ENCODE data around the gene TLNRD1. TPM values are rescaled to one million over a fixed set of nuclear protein-coding genes. Genes with fewer than 3 reads are reported as not detected.

Gene TLNRD1
- total and polyA plus RNA-seq, 3 donors from 2014 or later = 2.6 to 14.9 (median 11.5) TPM

GRCh38 chr15:80978685-80979329, 21.9 kb upstream of the TLNRD1 start:
- no peaks in the 10 kb centered on the region for H3K36me3 ChIP-seq (ENCODE audit: low read depth, missing control alignments)
- no peak for DNase-seq
- peaks cover 3% of the 10 kb centered on the region for H3K4me1 ChIP-seq
- TF ChIP-seq, protein P1, sequence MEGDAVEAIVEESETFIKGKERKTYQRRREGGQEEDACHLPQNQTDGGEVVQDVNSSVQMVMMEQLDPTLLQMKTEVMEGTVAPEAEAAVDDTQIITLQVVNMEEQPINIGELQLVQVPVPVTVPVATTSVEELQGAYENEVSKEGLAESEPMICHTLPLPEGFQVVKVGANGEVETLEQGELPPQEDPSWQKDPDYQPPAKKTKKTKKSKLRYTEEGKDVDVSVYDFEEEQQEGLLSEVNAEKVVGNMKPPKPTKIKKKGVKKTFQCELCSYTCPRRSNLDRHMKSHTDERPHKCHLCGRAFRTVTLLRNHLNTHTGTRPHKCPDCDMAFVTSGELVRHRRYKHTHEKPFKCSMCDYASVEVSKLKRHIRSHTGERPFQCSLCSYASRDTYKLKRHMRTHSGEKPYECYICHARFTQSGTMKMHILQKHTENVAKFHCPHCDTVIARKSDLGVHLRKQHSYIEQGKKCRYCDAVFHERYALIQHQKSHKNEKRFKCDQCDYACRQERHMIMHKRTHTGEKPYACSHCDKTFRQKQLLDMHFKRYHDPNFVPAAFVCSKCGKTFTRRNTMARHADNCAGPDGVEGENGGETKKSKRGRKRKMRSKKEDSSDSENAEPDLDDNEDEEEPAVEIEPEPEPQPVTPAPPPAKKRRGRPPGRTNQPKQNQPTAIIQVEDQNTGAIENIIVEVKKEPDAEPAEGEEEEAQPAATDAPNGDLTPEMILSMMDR (IDR thresholded peaks at IDR 0.05) = no peak
- no peak for TF ChIP-seq POLR2A (IDR thresholded peaks at IDR 0.05)
- intact Hi-C loops (cut with DNase I; ENCODE audit: low total_unique reads) = no loop called here
- no peak overlapping the region for H3K4me3 ChIP-seq
- H3K27me3 ChIP-seq = no peaks in the 10 kb centered on the region
- H3K9me3 ChIP-seq = no peaks in the 10 kb centered on the region
- 91 to 92% methylated on average over 7 of the region's 7 CpGs for WGBS, 2 donors
- H3K27ac ChIP-seq = no peak overlapping the region

DNA sequence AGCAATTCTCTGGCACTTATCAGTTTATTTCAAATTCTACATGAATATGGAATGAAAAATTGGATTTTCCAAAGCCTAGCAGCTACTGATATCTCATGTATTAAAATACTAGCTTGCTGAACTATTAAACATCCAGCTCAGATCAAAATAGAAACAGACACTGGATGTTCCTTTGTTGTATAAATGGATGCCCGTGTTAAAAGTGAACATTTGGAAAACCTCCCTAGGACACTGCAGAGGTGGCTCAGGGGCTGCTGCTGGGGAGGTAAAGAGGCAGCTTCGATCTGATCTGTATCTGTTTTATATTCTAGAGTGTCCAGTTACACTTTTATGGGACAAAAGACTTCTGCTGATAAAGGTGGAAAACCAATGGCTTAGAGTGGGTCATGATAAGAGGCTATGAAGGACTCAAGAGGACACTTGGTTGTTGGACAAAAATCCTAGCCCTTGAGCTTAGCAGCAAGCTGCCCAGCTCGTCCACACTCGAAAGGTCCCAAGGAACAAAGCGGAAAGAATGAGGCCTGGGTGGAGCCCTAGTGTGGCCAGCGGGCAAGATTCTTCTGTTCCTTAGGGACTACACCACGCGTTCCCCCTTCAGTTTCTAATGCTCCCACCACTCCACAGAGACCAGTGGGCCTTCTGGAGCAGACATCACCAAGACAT, 21.1 kb upstream of the TLNRD1 start:
- H3K4me3 ChIP-seq = no peak overlapping the region
- intact Hi-C loops (cut with DNase I; ENCODE audit: low total_unique reads) = no loop called here
- H3K36me3 ChIP-seq (ENCODE audit: low read depth, missing control alignments) = no peaks in the 10 kb centered on the region
- H3K27me3 ChIP-seq = no peaks in the 10 kb centered on the region
- 64 to 84% methylated on average over 8 of the region's 8 CpGs for WGBS, 2 donors
- no peak overlapping the region for H3K27ac ChIP-seq
- no peak for TF ChIP-seq POLR2A (IDR thresholded peaks at IDR 0.05)
- TF ChIP-seq, protein P1 (IDR thresholded peaks at IDR 0.05) = no peak
- H3K4me1 ChIP-seq = no peaks in the 10 kb centered on the region
- DNase-seq = no peak
- no peaks in the 10 kb centered on the region for H3K9me3 ChIP-seq

DNA sequence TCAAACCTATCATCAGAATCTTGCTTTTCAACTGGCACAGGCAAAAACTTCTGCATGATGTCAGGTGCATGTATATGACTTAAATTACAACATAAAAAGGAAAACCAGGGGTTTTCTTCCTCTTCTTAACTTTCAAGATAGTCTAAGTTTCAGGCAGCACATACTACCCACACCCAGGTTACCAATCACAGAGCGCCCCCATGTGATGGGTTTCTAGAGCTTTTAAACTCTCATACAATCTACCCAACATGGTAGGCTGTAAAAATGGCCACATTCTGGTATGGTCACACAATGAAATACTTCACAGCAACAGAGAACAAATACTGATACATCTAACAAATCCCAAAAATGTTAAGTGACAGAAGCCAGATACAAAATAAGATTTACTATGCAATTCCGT, 18.5 kb upstream of the TLNRD1 start:
- Histone ChIP-seq H3K27me3 (no peaks in the 10 kb centered on the region), H3K4me3 (no peak overlapping the region), H3K4me1 (no peaks in the 10 kb centered on the region), H3K27ac (no peak overlapping the region), H3K9me3 (no peaks in the 10 kb centered on the region), H3K36me3 (ENCODE audit: low read depth, missing control alignments) (no peaks in the 10 kb centered on the region)
- DNase-seq = no peak
- 74 to 81% methylated on average over 2 of the region's 2 CpGs for WGBS, 2 donors
- intact Hi-C loops (cut with DNase I; ENCODE audit: low total_unique reads) = no loop called here
- TF ChIP-seq, protein P1 (IDR thresholded peaks at IDR 0.05) = no peak
- TF ChIP-seq POLR2A (IDR thresholded peaks at IDR 0.05) = no peak

DNA sequence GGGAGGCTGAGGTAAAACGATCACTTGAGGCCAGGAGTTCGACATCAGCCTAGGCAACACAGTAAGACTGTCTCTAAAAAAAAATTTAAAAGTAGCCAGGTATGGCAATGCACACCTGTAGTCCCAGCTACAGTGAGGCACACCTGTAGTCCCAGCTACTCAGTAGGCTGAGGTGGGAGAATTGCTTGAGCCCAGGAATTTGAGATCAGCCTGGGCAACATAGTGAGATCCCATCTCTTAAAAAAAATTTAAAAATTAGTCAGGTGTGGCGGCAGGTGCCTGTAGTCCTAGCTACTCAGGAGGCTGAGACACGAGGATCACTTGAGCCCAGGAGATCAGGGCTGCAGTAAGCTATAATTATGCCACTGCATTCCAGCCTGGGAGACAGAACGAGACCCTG, 17.9 kb upstream of the TLNRD1 start:
- Histone ChIP-seq H3K27ac (no peak overlapping the region), H3K27me3 (no peaks in the 10 kb centered on the region), H3K4me1 (no peaks in the 10 kb centered on the region), H3K4me3 (no peak overlapping the region), H3K36me3 (ENCODE audit: low read depth, missing control alignments) (no peaks in the 10 kb centered on the region), H3K9me3 (no peaks in the 10 kb centered on the region)
- intact Hi-C loops (cut with DNase I; ENCODE audit: low total_unique reads) = no loop called here
- TF ChIP-seq, protein P1 (IDR thresholded peaks at IDR 0.05) = no peak
- no peak for DNase-seq
- 78 to 83% methylated on average over 5 of the region's 5 CpGs for WGBS, 2 donors

DNA sequence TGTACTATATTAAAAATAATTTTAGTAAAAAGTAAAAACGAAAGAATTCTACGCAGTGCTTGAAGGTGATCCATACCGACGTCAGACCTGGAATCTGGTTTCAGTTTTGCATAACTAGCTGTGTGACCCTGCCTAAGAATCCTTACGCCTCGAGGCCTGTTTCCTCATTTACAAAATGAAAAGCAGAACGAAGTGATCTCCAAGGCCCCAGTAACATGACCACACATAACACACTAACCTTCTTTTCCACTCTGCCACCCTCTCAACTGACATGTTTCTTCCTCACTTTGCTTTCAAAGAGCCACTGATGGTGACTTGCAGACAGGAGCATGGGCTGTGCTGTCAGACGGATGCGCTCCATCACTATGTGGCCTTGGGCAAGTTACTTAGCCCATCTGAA, 15.9 kb upstream of the TLNRD1 start:
- intact Hi-C loops (cut with DNase I; ENCODE audit: low total_unique reads) = no loop called here
- DNase-seq = no peak
- no peak overlapping the region for H3K27ac ChIP-seq
- 81% methylated on average over 9 of the region's 9 CpGs for WGBS, 2 donors
- no peaks in the 10 kb centered on the region for H3K9me3 ChIP-seq
- H3K27me3 ChIP-seq = no peaks in the 10 kb centered on the region
- H3K4me1 ChIP-seq = no peaks in the 10 kb centered on the region
- no peak for TF ChIP-seq POLR2A (IDR thresholded peaks at IDR 0.05)
- TF ChIP-seq, protein P1 (IDR thresholded peaks at IDR 0.05) = no peak
- H3K36me3 ChIP-seq (ENCODE audit: low read depth, missing control alignments) = no peaks in the 10 kb centered on the region
- no peak overlapping the region for H3K4me3 ChIP-seq
